ENCODE results near the gene GYS2.
"Not testable (repeated sequence)": the region's sequence is repeated elsewhere in the genome, so short reads cannot be mapped to it uniquely, and the experiment has no call there.

GYS2 gene

DNA sequence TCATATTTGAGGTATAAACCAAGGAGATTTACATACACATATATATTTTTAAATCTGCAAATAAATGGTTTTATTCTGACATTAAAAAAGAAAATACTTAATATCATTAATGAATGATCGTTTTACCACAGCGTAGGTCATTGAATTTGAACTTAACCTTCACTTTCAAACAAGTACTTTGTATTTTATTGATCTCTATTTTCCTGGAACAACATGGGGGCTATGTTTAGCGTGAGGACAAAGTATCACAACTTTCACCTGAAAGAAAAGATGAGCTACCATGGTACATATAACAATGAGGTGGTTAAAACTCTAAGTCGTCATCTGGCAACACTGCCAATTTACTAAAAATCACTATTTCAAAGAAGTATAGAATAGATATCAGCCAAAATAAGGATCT, 6.0 kb downstream of the GYS2 start:
- Histone ChIP-seq H3K36me3 (ENCODE audit: insufficient read depth, low read length) (no peaks in the 10 kb centered on the region), H3K4me2 (ENCODE audit: low read depth, low read length, poor library complexity, severe bottlenecking) (no peak overlapping the region), H4K20me1 (ENCODE audit: insufficient read depth, low read length, poor library complexity, severe bottlenecking) (no peaks in the 10 kb centered on the region), H2AFZ (ENCODE audit: low read length) (no peak overlapping the region), H3K27me3 (ENCODE audit: insufficient read depth, low read length, poor library complexity, severe bottlenecking) (no peaks in the 10 kb centered on the region), H3K79me2 (ENCODE audit: insufficient read depth, low read length) (no peaks in the 10 kb centered on the region), H3K9ac (ENCODE audit: low read depth, low read length, poor library complexity, severe bottlenecking) (no peak overlapping the region), H3K4me3 (ENCODE audit: low read length, poor library complexity, severe bottlenecking) (no peak overlapping the region), H3K4me1 (ENCODE audit: insufficient read depth, low read length, poor library complexity, severe bottlenecking) (peaks cover 7% of the 10 kb centered on the region), H3K9me2 (replicated peaks; ENCODE audit: low read depth, low read length) (no peaks in the 10 kb centered on the region), H3K9me3 (ENCODE audit: insufficient read depth, low read depth, low read length) (no peaks in the 10 kb centered on the region), H3F3A (ENCODE audit: low read depth) (no peaks in the 10 kb centered on the region)
- TF ChIP-seq EZH2phosphoT487 (IDR thresholded peaks at IDR 0.05; ENCODE audit: borderline replicate concordance) = no peak
- TF ChIP-seq, protein P1, sequence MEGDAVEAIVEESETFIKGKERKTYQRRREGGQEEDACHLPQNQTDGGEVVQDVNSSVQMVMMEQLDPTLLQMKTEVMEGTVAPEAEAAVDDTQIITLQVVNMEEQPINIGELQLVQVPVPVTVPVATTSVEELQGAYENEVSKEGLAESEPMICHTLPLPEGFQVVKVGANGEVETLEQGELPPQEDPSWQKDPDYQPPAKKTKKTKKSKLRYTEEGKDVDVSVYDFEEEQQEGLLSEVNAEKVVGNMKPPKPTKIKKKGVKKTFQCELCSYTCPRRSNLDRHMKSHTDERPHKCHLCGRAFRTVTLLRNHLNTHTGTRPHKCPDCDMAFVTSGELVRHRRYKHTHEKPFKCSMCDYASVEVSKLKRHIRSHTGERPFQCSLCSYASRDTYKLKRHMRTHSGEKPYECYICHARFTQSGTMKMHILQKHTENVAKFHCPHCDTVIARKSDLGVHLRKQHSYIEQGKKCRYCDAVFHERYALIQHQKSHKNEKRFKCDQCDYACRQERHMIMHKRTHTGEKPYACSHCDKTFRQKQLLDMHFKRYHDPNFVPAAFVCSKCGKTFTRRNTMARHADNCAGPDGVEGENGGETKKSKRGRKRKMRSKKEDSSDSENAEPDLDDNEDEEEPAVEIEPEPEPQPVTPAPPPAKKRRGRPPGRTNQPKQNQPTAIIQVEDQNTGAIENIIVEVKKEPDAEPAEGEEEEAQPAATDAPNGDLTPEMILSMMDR (conservative IDR thresholded peaks at IDR 0.05; ENCODE audit: low read length) = no peak

DNA sequence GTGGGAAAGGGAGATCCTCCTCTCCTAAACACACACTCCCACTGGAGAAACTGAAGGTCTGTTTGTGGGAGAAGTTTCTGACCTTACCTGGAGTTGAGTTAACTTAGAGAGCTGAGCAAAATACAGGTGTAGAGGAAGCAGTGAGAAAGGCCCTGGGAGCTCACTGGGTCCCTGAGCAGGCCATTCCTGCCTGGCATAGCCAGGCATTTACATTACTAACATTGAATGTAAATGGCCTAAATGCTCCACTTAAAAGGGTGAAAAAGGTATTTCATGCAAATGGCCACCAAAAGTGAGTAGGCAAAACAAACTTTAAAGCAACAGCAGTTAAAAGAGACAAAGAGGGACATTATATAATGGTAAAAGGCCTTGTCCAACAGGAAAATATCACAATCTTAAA, 9.3 kb downstream of the GYS2 start:
- H3K79me2 ChIP-seq (ENCODE audit: insufficient read depth, low read length); H3K4me2 ChIP-seq (ENCODE audit: low read depth, low read length, poor library complexity, severe bottlenecking); H3K27me3 ChIP-seq (ENCODE audit: insufficient read depth, low read length, poor library complexity, severe bottlenecking): not testable (repeated sequence)

DNA sequence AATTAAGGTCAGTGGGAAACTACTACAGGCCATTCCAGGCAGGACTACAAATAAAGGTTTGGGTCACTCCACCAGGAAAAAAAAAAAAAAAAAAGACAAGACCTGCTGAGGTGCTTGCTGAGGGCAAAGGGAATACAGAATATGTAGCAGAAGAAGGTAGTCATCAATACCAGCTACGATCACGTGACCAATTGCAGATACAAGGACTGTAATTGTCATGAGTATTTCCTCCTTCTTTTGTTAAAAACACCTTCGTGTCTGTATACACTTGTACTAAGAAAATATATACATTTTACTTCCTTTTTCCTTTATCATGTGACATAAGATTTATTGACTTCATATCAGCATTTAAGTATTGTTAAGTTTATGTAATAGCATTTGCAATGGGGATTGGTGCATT, 19.2 kb downstream of the GYS2 start:
- Histone ChIP-seq H3K9ac (ENCODE audit: low read depth, low read length, poor library complexity, severe bottlenecking) (no peak overlapping the region), H3K4me3 (ENCODE audit: low read length, poor library complexity, severe bottlenecking) (no peak overlapping the region), H3K36me3 (ENCODE audit: insufficient read depth, low read length) (no peaks in the 10 kb centered on the region), H3K9me3 (ENCODE audit: insufficient read depth, low read depth, low read length) (no peaks in the 10 kb centered on the region; the same call in 1 of the 2 replicates), H3F3A (ENCODE audit: low read depth) (no peaks in the 10 kb centered on the region), H4K20me1 (ENCODE audit: insufficient read depth, low read length, poor library complexity, severe bottlenecking) (no peaks in the 10 kb centered on the region), H3K79me2 (ENCODE audit: insufficient read depth, low read length) (no peaks in the 10 kb centered on the region), H2AFZ (ENCODE audit: low read length) (no peak overlapping the region), H3K4me1 (ENCODE audit: insufficient read depth, low read length, poor library complexity, severe bottlenecking) (no peaks in the 10 kb centered on the region), H3K27me3 (ENCODE audit: insufficient read depth, low read length, poor library complexity, severe bottlenecking) (no peaks in the 10 kb centered on the region), H3K9me2 (replicated peaks; ENCODE audit: low read depth, low read length) (no peaks in the 10 kb centered on the region), H3K4me2 (ENCODE audit: low read depth, low read length, poor library complexity, severe bottlenecking) (no peak overlapping the region)
- TF ChIP-seq, protein P1 (conservative IDR thresholded peaks at IDR 0.05; ENCODE audit: low read length) = no peak
- TF ChIP-seq EZH2phosphoT487 (IDR thresholded peaks at IDR 0.05; ENCODE audit: borderline replicate concordance) = no peak

More for the DNA sequence above, 9.3 kb downstream of the GYS2 start:
- not testable (repeated sequence) for H3K36me3 ChIP-seq (ENCODE audit: insufficient read depth, low read length); H3K9ac ChIP-seq (ENCODE audit: low read depth, low read length, poor library complexity, severe bottlenecking); H3F3A ChIP-seq (ENCODE audit: low read depth); H4K20me1 ChIP-seq (ENCODE audit: insufficient read depth, low read length, poor library complexity, severe bottlenecking); H3K9me2 ChIP-seq (replicated peaks; ENCODE audit: low read depth, low read length); H3K4me1 ChIP-seq (ENCODE audit: insufficient read depth, low read length, poor library complexity, severe bottlenecking); H2AFZ ChIP-seq (ENCODE audit: low read length); H3K4me3 ChIP-seq (ENCODE audit: low read length, poor library complexity, severe bottlenecking)
- H3K9me3 ChIP-seq (ENCODE audit: insufficient read depth, low read depth, low read length) = peaks cover 14% of the 10 kb centered on the region; the same call in 1 of the 2 replicates

DNA sequence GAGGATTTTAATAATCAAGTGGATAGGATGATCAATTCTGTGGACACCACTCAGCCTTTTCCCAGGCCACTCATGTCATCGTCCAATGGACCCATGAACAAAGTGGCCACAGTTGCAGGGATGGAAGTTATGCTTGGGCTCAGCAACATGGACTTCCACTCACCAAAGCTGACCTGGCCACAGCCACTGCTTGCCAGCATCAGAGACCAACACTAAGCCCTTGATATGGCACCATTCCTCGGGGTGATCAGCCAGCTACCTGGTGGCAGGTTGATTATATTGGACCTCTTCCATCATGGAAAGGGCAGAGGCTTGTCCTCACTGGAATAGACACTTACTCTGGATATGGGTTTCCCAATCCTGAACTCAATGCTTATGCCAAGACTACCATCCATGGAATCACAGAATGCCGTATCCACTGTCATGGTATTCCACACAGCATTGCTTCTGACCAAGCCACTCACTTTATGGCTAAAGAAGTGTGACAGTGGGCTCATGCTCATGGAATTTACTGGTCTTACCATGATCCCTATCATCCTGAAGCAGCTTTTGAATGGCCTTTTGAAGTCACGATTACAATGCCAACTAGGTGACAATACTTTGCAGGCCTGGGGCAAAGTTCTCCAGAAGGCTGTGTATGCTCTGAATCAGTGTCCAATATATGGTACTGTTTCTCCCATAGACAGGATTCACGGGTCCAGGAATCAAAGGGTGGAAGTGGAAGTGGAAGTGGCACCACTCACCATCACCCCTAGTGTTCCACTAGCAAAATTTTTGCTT, 20.1 kb downstream of the GYS2 start:
- not testable (repeated sequence) for H3K9me2 ChIP-seq (replicated peaks; ENCODE audit: low read depth, low read length); H3K4me1 ChIP-seq (ENCODE audit: insufficient read depth, low read length, poor library complexity, severe bottlenecking); H3K27me3 ChIP-seq (ENCODE audit: insufficient read depth, low read length, poor library complexity, severe bottlenecking); H4K20me1 ChIP-seq (ENCODE audit: insufficient read depth, low read length, poor library complexity, severe bottlenecking); H3K36me3 ChIP-seq (ENCODE audit: insufficient read depth, low read length); H3K9ac ChIP-seq (ENCODE audit: low read depth, low read length, poor library complexity, severe bottlenecking); H3K79me2 ChIP-seq (ENCODE audit: insufficient read depth, low read length); H2AFZ ChIP-seq (ENCODE audit: low read length); H3K4me2 ChIP-seq (ENCODE audit: low read depth, low read length, poor library complexity, severe bottlenecking); H3F3A ChIP-seq (ENCODE audit: low read depth); H3K9me3 ChIP-seq (ENCODE audit: insufficient read depth, low read depth, low read length); H3K4me3 ChIP-seq (ENCODE audit: low read length, poor library complexity, severe bottlenecking)
